Stimulated activated CD4-positive, alpha-beta T cell treated with anti-CD3 and anti-CD28 coated beads, Interleukin-12 subunit alpha, Interleukin-12 subunit beta, amount 100 ng/mL, for 48 hours (primary cell): ENCODE data around the gene CBX7.
A peak's percentile ranks its signal among the peaks of the same experiment; 100 is the strongest.
"Not testable (repeated sequence)": the region's sequence is repeated elsewhere in the genome, so short reads cannot be mapped to it uniquely, and the experiment has no call there.

Experiments used
- DNase-seq, 3 donors: peaks; one replicate each; pipeline ENCODE4 v3.0.0-alpha.2; 2020; ENCODE audit warnings: low read depth in 2 of 3, low spot score in 1 of 3

The CBX7 gene

GRCh38 chr22:39174498-39175352, 22.2 kb upstream of the CBX7 start:
- DNase-seq: peak in 1 of 3 donors; percentile 28

DNA sequence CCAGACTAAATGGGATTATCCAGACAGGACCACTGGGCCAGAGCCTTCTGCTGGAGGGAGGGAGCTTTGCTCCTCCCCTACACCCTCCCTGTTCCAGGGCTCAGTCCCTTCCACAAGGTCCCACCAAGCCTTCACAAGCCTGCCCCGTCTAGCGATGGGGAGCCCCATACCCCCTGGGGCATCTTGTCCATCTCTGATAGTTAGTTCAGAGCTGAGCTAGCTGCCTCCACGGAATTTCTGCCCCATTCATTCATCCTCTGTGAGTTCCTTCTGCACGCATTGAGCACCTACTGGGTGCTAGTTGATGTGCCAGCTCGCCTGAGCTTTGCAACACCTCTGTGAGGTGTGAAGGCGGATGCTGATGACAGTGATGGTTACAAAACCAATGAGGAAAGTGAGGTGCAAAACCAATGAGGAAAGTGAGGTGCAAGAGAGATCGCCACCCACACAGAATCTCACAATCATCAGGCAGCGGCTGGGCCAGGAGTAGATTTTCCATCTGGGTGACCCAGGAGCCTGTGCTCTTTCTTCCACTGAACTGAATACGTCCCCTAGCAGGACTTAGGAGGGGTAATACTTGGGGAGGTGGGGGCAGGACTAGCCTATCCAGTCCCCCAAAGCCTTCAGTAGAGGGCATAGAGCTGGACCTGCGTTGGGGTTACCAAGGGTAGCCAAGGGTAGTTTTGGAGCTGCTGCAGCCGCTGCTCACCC, 21.5 kb upstream of the CBX7 start:
- no peak for DNase-seq

DNA sequence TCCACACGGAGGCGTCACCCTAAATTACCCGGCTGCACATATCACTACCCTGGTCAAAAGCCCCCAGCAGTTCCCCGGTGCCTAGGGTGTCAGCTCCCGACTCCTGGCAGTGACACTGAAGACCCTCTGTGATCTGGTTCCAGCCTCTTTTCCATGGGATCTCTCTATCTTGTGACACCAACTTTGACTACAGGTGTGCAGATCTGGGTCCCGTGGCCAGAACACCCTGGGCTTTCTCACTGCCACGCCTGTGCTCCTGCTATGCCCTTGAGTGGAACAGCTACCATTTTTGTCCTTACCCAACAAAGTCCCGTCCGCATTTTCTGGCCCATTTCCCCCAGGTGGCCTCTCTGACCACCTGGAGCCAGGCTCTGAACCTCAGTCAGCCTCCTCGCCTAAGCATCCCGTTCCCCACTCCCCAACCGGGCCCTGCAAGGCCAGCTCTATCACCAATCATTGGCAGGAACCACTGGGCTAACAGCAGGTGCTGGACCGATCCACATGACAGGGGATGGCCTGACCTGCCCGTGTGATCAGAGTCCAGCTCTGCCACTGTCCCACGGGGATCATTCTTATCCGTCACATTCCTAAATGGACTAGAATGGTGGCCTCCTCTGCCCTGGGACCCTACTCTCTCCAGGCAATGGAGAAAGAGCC, 20.7 kb upstream of the CBX7 start:
- no peak for DNase-seq

DNA sequence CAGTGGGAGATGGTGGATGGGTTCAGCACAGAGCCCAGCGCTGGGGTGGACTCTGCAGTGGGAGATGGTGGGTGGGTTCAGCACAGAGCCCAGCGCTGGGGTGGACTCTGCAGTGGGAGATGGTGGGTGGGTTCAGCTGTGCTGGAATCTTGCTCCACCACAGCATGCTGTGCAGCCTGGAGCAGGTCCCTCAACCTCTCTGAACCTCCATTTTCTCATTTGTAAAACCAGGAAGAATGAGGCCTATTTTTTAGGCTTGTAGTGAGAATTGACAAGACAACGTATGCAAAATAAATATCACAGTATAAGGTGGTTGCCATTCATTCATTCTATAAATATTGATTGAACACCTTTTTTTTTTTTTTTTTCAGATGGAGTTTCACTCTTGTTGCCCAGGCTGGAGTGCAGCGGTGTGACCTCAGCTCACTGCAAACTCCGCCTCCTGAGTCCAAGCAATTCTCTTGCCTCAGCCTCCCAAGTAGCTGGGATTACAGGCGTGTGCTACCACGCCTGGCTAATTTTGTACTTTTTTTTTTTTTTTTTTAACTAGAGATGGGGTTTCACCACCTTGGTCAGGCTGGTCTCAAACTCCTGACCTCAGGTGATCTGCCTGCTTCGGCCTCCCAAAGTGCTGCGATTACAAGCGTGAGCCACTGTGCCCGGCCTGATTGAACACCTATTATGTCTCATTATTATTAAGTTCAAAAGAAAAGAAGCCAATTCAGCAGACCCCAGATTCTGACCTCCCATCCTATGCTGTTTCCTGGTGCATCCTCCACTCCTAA, 20.0 kb upstream of the CBX7 start:
- DNase-seq: not testable (repeated sequence)

DNA sequence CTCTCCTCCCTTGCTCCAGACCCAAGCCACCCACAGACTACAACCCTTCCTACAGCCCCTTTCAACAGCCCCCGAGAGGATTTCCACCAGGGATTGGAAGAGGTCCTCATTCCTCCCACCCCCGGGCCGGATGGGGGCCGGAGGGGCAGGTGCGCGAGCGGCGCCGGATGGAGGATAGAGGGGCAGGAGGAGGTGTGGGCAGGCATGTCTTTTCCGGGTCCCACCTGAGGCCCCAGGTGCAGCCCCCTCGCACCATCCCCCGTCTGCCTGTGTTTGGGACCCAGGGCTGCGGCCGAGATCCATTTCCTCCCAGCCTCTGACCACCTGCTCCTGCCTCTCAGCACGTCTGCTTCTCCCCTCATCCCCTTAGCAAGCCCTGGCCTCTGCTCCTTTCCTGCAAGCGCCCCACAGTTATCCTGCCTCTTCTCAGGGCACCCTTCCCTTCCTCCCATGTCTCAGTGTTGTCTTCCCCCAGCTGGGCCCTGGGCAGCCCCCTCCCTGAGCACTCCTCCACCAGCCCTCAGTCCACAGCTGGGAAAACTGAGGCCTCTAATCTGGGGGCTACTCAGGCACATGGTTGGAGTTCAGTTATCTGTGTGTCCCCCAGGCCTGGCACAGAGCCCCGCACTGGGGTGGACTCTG, 19.3 kb upstream of the CBX7 start:
- DNase-seq: no peak

DNA sequence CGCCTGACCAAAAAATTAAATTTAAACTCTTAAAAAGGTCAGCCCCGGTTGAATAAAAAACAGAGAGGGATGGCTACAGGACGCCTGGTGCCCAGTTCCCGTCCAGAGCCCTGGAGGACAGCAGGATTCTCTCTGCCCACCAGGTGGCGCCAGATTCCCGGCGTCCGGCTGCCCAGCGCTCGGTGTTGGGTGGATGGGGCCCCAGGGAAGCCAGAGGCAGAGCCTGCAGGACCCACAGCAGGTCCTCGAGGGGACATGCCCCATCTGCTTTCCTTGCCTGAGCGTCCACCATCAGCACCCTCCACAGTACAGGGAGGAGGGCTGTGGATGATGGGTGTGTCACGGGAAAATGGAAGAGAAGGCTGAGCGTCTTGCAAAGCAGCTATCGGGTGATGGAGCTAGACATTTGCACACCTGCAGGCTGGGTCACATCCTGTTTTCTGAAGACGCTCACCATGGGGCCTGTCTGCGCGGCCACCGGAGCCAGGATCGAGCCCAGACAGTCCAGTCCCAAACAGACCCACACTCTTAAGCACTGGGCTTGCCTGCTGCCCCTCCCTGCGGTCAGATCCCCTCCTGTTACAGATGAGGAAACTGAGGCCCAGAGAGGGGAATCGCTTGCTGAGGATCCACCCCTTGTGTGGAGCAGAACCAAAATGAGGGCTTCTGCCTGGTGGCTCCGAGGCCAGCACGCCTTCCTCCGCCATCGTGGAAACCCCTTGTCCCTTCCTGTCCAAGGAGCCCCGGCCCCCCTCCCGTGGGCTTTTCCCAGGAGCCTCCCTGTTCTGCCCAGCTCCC, 18.5 kb upstream of the CBX7 start:
- DNase-seq: peak; percentile 76 to 86 (median 76)

DNA sequence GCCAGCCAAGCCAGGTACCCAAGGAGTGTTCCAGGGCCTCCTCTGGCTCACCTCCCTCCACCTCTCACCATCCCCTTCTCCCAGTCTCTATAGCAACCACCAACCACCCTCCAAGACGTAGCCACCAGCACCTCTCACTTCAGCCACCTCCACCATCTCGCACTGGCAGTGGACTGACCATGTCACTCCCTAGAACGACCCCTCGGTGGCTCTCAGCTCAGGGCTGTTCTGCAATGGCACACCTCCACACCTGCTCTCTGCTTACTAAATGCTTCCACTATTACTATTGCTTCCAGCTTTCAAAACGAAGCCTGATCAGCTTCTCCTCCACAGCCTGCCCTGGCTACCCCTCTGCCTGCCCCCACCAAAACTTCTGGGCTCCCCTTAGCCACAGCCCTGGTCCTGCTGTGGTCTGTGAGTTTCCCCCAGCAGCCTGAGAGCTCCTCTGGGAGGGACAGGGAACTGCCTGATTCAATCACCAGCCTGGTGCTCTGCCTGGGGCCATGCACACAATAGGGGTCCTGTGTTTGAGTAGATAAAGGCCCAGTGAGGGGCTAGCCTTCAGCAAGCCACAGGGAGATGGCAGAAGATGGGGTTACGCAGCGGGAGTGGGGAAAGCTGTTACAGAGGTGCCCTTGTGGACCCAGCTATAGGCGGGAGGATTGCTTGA, 17.5 kb upstream of the CBX7 start:
- no peak for DNase-seq

DNA sequence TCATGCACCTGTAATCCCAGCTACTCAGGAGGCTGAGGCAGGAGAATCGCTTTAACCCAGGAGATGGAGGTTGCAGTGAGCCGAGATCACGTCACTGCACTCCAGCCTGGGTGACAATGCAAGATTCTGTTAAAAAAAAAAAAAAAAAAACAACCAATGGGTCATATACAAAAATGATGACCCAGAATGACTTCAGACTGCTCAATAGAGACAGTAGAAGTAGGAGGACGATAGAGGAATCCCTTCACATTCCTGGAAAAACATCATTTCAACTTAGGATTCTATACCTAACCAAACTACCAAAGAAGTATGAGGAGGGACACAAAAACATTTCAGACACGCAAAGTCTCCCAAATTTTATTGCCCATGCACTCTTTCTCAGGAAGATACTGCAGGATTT, 14.1 kb upstream of the CBX7 start:
- no peak for DNase-seq

DNA sequence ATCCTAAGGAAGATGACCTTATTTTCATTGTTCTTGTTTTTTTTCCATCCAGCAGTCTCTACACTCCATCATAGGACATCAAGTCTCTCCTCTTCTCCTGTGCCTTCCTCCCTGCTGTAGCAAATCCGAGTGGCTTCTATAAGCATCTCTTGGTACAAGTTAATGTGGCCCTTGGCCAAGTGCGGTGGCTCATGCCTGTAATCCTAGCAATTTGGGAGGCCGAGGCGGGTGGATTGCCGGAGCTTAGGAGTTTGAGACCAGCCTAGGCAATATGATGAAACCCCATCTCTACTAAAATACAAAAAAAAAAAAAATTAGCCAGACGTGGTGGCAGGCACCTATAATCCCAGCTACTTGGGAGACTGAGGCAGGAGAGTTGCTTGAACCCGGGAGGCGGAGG, 3.6 kb upstream of the CBX7 start:
- DNase-seq: not testable (repeated sequence)

GRCh38 chr22:39155421-39155820, 2.9 kb upstream of the CBX7 start:
- no peak for DNase-seq

DNA sequence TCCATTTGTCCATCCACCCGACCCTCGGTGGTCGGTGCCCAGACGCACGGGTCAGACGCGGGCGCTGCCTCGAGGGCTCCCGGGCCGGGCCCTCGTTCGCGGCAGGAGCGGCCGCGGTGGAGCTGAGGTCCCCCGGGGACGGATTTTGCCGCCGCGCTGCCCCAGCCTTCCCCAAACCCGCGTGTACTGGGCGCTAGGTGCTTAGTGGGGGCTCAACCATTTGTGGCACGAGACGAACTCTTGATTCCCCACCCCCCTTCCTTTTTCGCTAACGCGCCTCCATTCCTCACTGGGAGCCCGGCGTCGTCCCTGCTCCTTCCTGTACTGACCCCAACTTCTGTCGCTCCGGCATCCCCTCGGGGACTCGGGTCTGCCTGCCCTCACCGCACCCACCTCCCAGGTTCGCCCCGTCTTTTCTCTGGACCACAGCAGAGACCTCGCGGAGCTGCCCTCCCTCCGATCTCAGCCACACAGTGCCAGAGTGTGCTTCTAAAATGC, 789 bp upstream of the CBX7 start:
- DNase-seq: no peak

DNA sequence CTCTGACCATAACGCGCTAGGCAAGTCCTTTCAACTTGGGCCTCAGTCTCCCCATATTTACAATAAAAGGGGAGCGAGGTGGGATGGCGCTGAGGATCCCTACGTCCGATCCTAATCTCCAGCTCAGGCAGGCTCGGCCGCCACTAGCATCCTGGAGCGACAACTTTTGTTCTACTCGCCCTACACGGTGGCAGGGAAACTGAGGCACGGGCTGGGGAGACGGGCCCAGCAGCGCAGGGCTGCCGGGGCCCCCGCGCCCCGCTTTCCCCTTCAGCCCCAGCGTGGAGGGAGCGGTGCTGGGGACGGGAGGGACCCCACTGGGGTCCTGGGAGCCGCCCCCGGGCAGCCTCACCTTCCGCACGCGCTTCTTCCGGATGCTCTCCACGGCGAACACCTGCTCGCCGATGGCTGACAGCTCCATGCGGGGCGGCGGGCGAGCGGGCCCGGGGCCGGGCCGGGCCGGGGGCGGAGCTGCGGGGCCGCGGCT, 413 bp downstream of the CBX7 start:
- no peak for DNase-seq

DNA sequence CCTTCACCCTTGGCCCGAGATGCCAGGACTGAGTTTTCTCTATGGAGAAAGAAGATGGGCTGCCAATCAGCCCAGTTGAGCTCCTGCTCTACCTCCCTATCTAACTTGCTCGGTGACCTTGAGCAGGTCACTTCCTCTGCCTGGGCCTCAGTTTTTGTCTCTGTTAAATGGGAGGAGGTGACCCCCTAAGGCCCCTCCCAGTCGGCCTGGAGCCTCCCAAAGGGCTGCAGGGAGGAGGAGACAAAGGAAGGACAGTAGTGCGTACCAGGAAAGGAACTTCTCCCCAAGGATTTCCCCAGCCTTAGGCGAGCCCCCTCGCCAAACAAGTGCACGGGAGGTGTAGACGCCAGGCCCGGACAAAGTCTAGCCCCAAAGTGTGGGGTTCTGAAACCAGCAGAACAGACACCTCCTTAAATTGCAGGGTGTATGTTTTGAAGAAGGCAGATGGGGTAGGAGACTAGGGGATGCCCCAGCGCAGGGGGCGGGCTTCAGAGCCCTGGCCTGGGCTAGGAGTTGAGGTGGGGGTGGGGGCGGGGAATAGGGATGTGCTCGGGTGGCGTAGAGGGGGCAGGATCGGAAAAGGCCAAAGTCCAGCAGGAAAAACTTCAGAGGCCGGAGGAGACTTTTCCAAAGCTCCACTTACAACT, 1.0 kb downstream of the CBX7 start:
- no peak for DNase-seq

DNA sequence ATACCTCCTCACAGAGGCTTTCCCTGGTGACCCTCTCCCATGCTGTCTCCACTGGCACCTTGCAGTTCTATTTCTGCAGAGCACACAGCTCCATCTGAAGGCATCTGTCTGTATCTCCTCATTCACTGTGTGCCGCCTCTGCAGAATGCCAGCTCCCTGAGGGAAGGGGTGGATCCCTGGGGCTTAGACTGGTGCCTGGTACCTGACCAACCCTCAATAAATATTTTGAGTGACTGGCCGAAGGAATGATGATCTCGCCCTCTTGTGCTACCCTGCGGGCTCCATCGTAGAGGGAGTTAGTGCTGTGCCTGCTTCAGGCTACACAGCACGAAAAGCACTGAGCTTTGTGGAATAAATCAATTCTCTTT, 1.6 kb downstream of the CBX7 start:
- no peak for DNase-seq

- no peak for DNase-seq
These were observed 2.3 kb downstream of the CBX7 start for GRCh38 chr22:39149915-39150847.

- DNase-seq: peak in 2 of 3 donors; percentile 52 to 59
These were observed 3.5 kb downstream of the CBX7 start for GRCh38 chr22:39148727-39149535.
